Peyer's patch (tissue), 4 donors: Measurements from ENCODE around the gene RUNX1.

Experiments used
- POLR2A ChIP-seq, 2 donors: fragments of 450-650 bp; IDR thresholded peaks; one replicate each; pipeline ENCODE4 v1.5.1; 2017; ENCODE audit warnings: antibody characterized with exemption in 2 of 2, mild to moderate bottlenecking in 2 of 2, moderate library complexity in 2 of 2
- TF ChIP-seq, protein P1 (sequence below), 6 experiments: fragments of 450-650 bp in 4 of 6; fragments of 200-600 bp in 2 of 6; sonication (generic) in 1 of 6; IDR thresholded peaks; one replicate each; pipeline ENCODE4 v1.5.1; 2017 to 2019; ENCODE audit warnings: antibody characterized with exemption in 6 of 6, mild to moderate bottlenecking in 3 of 6, moderate library complexity in 1 of 6

GRCh38 chr21:34743285-34743684, 305.8 kb downstream of the RUNX1 start:
- TF ChIP-seq, protein P1, sequence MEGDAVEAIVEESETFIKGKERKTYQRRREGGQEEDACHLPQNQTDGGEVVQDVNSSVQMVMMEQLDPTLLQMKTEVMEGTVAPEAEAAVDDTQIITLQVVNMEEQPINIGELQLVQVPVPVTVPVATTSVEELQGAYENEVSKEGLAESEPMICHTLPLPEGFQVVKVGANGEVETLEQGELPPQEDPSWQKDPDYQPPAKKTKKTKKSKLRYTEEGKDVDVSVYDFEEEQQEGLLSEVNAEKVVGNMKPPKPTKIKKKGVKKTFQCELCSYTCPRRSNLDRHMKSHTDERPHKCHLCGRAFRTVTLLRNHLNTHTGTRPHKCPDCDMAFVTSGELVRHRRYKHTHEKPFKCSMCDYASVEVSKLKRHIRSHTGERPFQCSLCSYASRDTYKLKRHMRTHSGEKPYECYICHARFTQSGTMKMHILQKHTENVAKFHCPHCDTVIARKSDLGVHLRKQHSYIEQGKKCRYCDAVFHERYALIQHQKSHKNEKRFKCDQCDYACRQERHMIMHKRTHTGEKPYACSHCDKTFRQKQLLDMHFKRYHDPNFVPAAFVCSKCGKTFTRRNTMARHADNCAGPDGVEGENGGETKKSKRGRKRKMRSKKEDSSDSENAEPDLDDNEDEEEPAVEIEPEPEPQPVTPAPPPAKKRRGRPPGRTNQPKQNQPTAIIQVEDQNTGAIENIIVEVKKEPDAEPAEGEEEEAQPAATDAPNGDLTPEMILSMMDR (IDR thresholded peaks at IDR 0.05): no peak
- TF ChIP-seq POLR2A (IDR thresholded peaks at IDR 0.05): no peak
